Fibroblast of skin of scalp (primary cell): ENCODE measurements around the gene GALNT4. TPM values are rescaled to one million over a fixed set of nuclear protein-coding genes. Genes with fewer than 3 reads are reported as not detected.

Experiments used
- DNase-seq: peaks from one replicate; pipeline ENCODE4 v3.0.0-alpha.2; 2013
- polyA plus RNA-seq, 2 experiments: library from polyadenylated mRNA; unstranded; fragments of 120-200 nt; gene quantifications; one replicate each; pipeline ENCODE4 v1.2.1, GENCODE V29; 2013; ENCODE audit not compliant: insufficient read length in 2 of 2

Gene GALNT4
- polyA plus RNA-seq (2013, experiment 1 of 2; ENCODE audit: insufficient read length): 4.5 TPM
- 6.1 TPM for polyA plus RNA-seq (2013, experiment 2 of 2; ENCODE audit: insufficient read length)

- DNase-seq: peak; percentile 89
Observed at GRCh38 chr12:89524541-89525304, at the start of gene GALNT4. Gene GALNT4 (minus strand): TSS chr12:89524796. CDS start chr12:89524549, 247 bp downstream.

- DNase-seq: peak; percentile 42
Observed at GRCh38 chr12:89573051-89573810, 48.6 kb upstream of the GALNT4 start.

- peak; percentile 77 for DNase-seq
Observed at GRCh38 chr12:89571491-89572195, 47.0 kb upstream of the GALNT4 start.

- no peak for DNase-seq
Observed at GRCh38 chr12:89568484-89568883, 43.9 kb upstream of the GALNT4 start.

GRCh38 chr12:89567691-89568239 is 43.2 kb upstream of the GALNT4 start:
- DNase-seq: no peak

- DNase-seq: no peak
Observed at GRCh38 chr12:89566615-89567014, 42.0 kb upstream of the GALNT4 start.

GRCh38 chr12:89565002-89565401 is 40.4 kb upstream of the GALNT4 start:
- DNase-seq: no peak

GRCh38 chr12:89559753-89560152 is 35.2 kb upstream of the GALNT4 start:
- no peak for DNase-seq

GRCh38 chr12:89556976-89557375 is 32.4 kb upstream of the GALNT4 start:
- no peak for DNase-seq

GRCh38 chr12:89552376-89552775 is 27.8 kb upstream of the GALNT4 start:
- no peak for DNase-seq

- DNase-seq: no peak
Observed at GRCh38 chr12:89551747-89552146, 27.2 kb upstream of the GALNT4 start.

GRCh38 chr12:89547101-89547500 is 22.5 kb upstream of the GALNT4 start:
- DNase-seq: no peak

- no peak for DNase-seq
Observed at GRCh38 chr12:89546151-89546550, 21.6 kb upstream of the GALNT4 start.

- DNase-seq: peak; percentile 42
Observed at GRCh38 chr12:89544681-89545184, 20.1 kb upstream of the GALNT4 start.

- no peak for DNase-seq
Observed at GRCh38 chr12:89544022-89544421, 19.4 kb upstream of the GALNT4 start.

- peak; percentile 82 for DNase-seq
Observed at GRCh38 chr12:89542912-89543592, 18.5 kb upstream of the GALNT4 start.

GRCh38 chr12:89542236-89542635 is 17.6 kb upstream of the GALNT4 start:
- DNase-seq: no peak

GRCh38 chr12:89540586-89540985 is 16.0 kb upstream of the GALNT4 start:
- no peak for DNase-seq

GRCh38 chr12:89539426-89540223 is 15.0 kb upstream of the GALNT4 start:
- DNase-seq: no peak

- DNase-seq: no peak
Observed at GRCh38 chr12:89538897-89539296, 14.3 kb upstream of the GALNT4 start.

- no peak for DNase-seq
Observed at GRCh38 chr12:89537389-89537788, 12.8 kb upstream of the GALNT4 start.
